Activated CD4-positive, alpha-beta T cell treated with anti-CD3 and anti-CD28 coated beads, Interleukin-2, amount 10 ng/mL, durations not matched to agents 7 days and 5 days (primary cell): Measurements from ENCODE around the gene SUGCT. TPM values are rescaled to one million over a fixed set of nuclear protein-coding genes. Genes with fewer than 3 reads are reported as not detected.

ENCODE experiments used
- CTCF ChIA-PET: fragments of 350-600 bp; sonication (Branson Sonifier 250); formaldehyde crosslinking; loops from one replicate; lab custom pipeline; 2021; ENCODE audit warnings: antibody characterized with exemption; lab: Charles Lee
- POLR2A ChIA-PET: fragments of 350-600 bp; sonication (Branson Sonifier 250); formaldehyde crosslinking; loops from one replicate; lab custom pipeline; 2021; ENCODE audit warnings: antibody characterized with exemption; lab: Charles Lee
- DNase-seq: peaks from one replicate; pipeline ENCODE4 v3.0.0-alpha.2; 2020
- H3K27ac Mint-ChIP-seq: one replicate; pipeline ENCODE4 v1.8.0; 2021; ENCODE audit warnings: mild to moderate bottlenecking, moderate library complexity, mixed read lengths
- H3K27me3 Mint-ChIP-seq: one replicate; pipeline ENCODE4 v1.8.0; 2021; ENCODE audit warnings: mixed read lengths
- H3K36me3 Mint-ChIP-seq: one replicate; pipeline ENCODE4 v1.8.0; 2021; ENCODE audit warnings: low read depth, mixed read lengths
- H3K4me1 Mint-ChIP-seq: one replicate; pipeline ENCODE4 v1.8.0; 2021; ENCODE audit warnings: mixed read lengths
- H3K4me3 Mint-ChIP-seq: one replicate; pipeline ENCODE4 v1.8.0; 2021; ENCODE audit warnings: mild to moderate bottlenecking, moderate library complexity, mixed read lengths
- H3K9me3 Mint-ChIP-seq: one replicate; pipeline ENCODE4 v1.8.0; 2021; ENCODE audit warnings: mixed read lengths
- total RNA-seq, 2 experiments: library from RNA; stranded (reverse); gene quantifications; one replicate each; pipeline ENCODE4 v1.2.3, GENCODE V29; 2021

SUGCT gene
- total RNA-seq, 2 experiments from 2014 or later, result not detected

DNA sequence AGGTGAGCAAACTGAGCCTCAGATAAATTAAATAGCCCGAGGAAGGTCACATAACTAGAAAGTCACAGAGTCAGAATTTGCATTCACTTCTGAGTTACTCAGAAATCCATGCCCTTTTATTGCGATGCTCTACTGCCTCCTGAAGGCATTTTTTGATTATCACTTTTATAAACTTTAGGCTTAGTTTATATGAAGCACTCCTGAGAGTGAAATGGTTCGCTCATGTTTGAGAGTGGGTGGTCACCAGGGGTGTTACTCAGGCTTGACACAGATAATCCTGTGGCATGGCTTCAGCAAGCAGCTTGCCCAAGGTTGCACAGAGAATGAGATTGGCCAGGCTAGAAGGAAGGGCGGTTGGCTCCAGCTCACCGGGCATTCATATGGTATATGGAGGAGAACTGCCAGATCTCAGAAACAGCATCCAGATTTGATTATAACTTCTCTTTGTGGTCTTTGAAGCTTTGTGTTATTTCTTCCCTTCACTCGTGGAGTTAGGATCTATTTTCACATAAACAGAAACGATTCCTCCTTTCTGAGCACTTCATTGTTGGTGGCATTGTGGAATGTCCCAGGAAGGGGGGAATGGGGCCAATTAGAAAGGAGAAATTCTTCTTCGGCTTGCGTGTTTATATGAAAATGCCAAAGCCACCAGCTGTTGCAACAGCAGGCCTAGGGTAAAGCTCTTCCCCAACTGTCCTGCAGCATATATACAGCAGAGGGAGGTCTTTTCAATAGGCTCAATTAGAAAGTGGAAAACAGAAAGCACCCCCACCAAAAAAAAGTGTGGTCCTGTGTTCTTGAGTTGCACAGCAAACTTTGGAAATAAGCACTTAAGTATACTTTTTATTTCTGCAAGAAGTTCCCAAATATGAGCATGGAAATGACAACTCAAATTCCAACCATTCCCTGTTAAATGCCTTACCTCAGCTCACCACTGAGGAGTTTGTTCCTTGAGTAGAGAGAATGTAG is 628.8 kb downstream of the SUGCT start:
- POLR2A ChIA-PET, result no interaction called here
- Mint-ChIP-seq H3K27me3 (no peaks in the 10 kb centered on the region), H3K27ac (no peak overlapping the region), H3K9me3 (no peaks in the 10 kb centered on the region), H3K4me3 (no peak overlapping the region), H3K4me1 (no peaks in the 10 kb centered on the region), H3K36me3 (no peaks in the 10 kb centered on the region)
- CTCF ChIA-PET, result no interaction called here
- DNase-seq, result no peak

DNA sequence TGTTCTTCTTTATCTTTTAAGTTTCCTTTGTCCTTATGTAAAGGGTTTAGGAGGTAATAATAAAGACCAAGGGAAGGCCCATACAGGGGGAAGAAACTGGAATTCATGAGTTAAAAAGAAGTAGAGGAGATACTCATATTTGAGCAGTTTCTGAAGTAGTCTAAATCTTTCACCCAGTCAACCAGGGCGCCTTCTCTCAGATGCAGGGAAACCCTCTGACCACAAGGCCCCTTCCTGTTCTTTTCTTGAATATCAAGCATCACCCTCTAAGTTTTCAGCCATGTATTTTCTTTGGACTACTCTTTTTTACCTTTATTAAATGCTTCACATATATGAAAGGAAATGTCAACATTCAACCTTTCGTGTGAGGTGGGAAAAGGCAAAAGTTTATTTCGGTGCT is 630.8 kb downstream of the SUGCT start:
- H3K9me3 Mint-ChIP-seq, result no peaks in the 10 kb centered on the region
- CTCF ChIA-PET, result no interaction called here
- POLR2A ChIA-PET, result no interaction called here
- no peak overlapping the region for H3K27ac Mint-ChIP-seq
- DNase-seq, result no peak
- H3K27me3 Mint-ChIP-seq, result no peaks in the 10 kb centered on the region
- H3K4me1 Mint-ChIP-seq, result no peaks in the 10 kb centered on the region
- no peaks in the 10 kb centered on the region for H3K36me3 Mint-ChIP-seq
- no peak overlapping the region for H3K4me3 Mint-ChIP-seq

DNA sequence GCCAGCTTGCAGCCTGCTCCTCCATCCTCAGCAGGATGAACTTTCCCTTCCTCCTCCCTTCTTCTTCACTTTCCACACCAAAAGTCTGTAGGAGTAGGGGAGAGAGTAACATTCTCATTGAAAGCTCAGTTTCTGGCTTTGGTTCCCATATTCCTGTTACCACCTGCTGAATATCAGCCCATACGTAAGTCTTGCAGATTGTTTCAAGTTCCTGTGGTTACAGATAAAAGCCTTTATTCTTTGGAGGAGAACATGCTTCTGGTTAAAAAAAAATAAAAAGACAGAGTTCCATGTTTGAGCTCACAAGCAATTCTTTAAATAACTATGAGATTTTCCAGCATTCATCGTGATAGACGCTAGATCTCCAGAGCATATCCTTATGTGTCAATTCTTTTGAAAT is 637.3 kb downstream of the SUGCT start:
- Mint-ChIP-seq H3K4me1 (no peaks in the 10 kb centered on the region), H3K9me3 (no peaks in the 10 kb centered on the region), H3K36me3 (no peaks in the 10 kb centered on the region), H3K27ac (no peak overlapping the region), H3K4me3 (no peak overlapping the region), H3K27me3 (no peaks in the 10 kb centered on the region)
- ChIA-PET POLR2A (no interaction called here), CTCF (no interaction called here)
- no peak for DNase-seq

DNA sequence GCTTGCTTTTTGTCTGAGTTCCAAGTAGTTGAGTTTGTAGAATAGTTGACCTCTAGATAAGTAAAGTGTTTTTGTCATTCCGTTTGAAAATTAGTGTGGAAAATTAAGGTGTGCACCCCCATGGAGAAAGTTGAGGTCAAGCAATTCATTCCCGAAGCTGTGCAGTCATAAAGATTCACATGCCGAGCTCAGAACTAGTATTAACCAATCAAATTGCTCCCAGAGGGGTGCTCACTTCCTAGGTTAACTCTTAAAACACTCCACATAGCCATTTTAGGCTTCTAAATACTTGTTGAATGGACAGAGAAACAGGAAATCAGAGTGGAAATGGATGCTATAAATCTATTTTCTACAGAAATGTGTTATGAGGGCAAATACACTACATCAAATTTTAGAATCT is 638.9 kb downstream of the SUGCT start:
- ChIA-PET CTCF (no interaction called here), POLR2A (no interaction called here)
- Mint-ChIP-seq H3K4me1 (no peaks in the 10 kb centered on the region), H3K36me3 (no peaks in the 10 kb centered on the region), H3K9me3 (no peaks in the 10 kb centered on the region), H3K27ac (no peak overlapping the region), H3K4me3 (no peak overlapping the region), H3K27me3 (no peaks in the 10 kb centered on the region)
- DNase-seq, result no peak

DNA sequence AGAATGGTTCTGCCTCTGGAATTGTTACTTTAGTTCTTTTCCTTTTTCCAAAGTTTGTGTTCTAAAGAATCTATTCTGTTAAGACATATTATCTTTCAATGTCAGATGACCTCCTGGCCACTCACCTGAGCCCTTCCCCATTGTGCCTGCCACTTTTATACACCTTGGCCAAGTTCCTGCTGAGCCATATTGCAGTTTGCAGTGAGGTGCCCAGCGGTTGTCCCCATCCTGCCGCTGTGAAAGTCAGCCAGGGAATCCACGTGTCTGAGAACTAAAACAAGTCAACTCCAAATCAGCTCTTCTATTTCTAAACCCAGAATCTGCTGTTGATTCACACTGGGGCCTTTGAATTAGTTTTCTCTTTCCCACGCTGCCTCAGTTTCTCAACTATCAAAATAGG is 641.1 kb downstream of the SUGCT start:
- no peak for DNase-seq
- Mint-ChIP-seq H3K9me3 (no peaks in the 10 kb centered on the region), H3K4me1 (no peaks in the 10 kb centered on the region), H3K27me3 (no peaks in the 10 kb centered on the region), H3K36me3 (no peaks in the 10 kb centered on the region), H3K27ac (no peak overlapping the region), H3K4me3 (no peak overlapping the region)
- CTCF ChIA-PET, result interaction anchor here (0.6 kb wide), 1 partner anchor 53 kb away, joined by 4 read pairs; no protein-coding TSS in a partner anchor
- POLR2A ChIA-PET, result no interaction called here

DNA sequence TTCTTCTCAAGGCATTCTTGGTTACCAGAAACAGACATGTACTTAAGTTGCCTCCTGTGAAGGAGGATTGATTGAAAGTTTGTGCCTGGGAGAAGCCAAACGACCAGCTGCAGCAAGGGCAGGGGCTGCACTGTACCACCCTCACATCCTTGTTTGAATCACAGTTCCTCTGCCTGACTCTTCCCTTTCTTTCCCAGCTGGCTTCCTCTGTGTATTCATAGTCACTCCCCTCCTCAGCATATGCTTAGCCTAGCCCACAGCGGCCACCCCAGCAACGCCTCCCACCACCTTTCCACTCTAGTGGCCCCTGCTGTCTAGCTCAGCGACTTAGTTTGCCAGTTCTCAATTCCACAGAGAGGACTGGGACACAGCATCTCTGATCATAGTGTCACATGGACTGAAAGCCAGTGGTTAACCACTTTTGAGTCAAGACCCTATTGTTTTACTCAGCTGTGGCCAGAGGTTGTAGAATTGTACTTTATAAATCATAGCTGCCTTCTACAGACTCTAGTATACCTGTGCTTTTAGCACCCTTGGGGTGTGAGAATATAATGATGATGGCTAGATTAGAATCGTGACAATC is 643.0 kb downstream of the SUGCT start:
- ChIA-PET CTCF (no interaction called here), POLR2A (no interaction called here)
- Mint-ChIP-seq H3K4me3 (no peak overlapping the region), H3K4me1 (no peaks in the 10 kb centered on the region), H3K36me3 (no peaks in the 10 kb centered on the region), H3K27me3 (no peaks in the 10 kb centered on the region), H3K27ac (no peak overlapping the region), H3K9me3 (no peaks in the 10 kb centered on the region)
- DNase-seq, result no peak

DNA sequence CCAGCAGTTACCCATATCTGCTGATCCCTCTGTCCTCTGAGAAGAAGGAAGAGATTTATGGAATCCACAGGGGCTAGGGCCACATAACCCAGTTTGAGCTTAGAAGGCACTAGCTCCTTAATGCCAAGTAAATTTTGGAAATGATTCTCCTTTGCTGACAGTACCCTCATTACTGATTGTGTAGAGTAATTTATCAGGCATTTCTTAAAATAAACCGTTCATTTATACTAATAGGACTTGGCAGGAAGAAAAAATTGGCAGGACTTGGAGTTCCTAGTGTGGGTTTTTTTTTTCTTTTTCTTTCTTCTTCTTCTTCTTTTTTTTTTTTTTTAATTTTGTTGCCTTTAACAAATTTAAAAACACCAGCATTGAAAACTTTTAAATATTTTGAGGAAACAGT is 645.7 kb downstream of the SUGCT start:
- Mint-ChIP-seq H3K27ac (no peak overlapping the region), H3K27me3 (no peaks in the 10 kb centered on the region), H3K4me3 (no peak overlapping the region), H3K9me3 (no peaks in the 10 kb centered on the region), H3K4me1 (no peaks in the 10 kb centered on the region), H3K36me3 (no peaks in the 10 kb centered on the region)
- ChIA-PET CTCF (interaction anchor here (0.7 kb wide), 1 partner anchor 17 kb away, joined by 4 read pairs; no protein-coding TSS in a partner anchor), POLR2A (no interaction called here)
- DNase-seq, result no peak

DNA sequence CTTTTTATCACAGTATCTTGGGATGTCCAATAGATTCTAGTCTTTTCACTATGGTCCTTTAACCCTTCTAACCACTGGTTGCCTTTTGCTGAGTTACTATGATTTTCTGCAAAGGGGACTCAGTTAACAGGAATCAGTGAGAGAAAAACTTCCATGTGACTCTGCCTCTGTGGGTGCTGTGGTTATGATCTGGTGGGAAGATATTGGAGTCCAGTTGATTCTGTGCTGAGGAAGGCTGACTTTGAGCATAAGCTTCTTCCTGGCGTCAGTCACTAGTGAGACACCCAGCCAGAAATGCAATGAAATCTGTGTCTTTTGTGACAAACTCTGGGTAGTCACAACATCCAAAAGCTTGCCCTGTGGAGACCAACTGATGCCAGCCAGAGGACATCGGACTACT is 648.0 kb downstream of the SUGCT start:
- no peak overlapping the region for H3K4me3 Mint-ChIP-seq
- no peaks in the 10 kb centered on the region for H3K4me1 Mint-ChIP-seq
- no peak for DNase-seq
- POLR2A ChIA-PET, result no interaction called here
- H3K27me3 Mint-ChIP-seq, result no peaks in the 10 kb centered on the region
- CTCF ChIA-PET, result no interaction called here
- H3K36me3 Mint-ChIP-seq, result no peaks in the 10 kb centered on the region
- no peak overlapping the region for H3K27ac Mint-ChIP-seq
- H3K9me3 Mint-ChIP-seq, result no peaks in the 10 kb centered on the region

DNA sequence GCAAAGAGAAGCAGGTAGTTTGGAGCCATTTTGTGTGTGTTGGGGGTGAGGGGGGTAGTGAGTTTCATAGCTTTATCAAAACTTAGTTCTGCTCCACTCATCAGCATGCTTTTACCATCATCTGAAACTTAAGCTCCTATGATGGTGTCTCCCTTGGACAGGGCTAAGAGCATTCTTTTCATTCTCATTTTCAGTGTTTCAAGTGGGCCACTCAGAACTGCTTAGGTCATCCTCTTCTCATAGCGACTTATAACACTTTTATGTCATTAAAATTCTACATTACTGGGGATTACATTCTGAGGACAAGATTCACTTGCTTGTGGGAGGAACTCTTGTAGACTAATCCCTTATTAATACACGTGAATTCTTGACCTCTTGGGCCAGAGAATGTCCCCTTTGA is 649.4 kb downstream of the SUGCT start:
- H3K27ac Mint-ChIP-seq, result no peak overlapping the region
- no peak overlapping the region for H3K4me3 Mint-ChIP-seq
- ChIA-PET CTCF (no interaction called here), POLR2A (no interaction called here)
- H3K9me3 Mint-ChIP-seq, result no peaks in the 10 kb centered on the region
- H3K4me1 Mint-ChIP-seq, result no peaks in the 10 kb centered on the region
- DNase-seq, result no peak
- H3K36me3 Mint-ChIP-seq, result no peaks in the 10 kb centered on the region
- H3K27me3 Mint-ChIP-seq, result no peaks in the 10 kb centered on the region

DNA sequence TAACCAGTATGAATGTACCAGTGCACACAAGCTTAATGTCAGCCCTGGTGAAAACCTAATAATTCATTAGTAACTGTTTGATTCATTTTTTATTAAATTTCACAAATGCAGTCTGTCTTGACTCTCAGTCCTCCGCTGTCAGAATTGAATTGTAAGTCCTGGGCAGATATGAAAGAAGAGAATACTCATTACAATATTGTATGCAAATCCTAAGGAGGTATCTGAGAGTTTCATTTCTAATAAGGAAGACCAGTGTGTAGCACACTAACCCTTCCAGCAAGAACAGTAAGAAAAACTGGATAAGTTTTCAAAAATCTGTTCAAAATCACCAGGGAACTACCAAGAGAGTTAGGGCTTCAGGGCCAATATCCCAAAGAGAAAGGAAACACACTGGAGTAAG is 652.1 kb downstream of the SUGCT start:
- DNase-seq, result no peak
- H3K36me3 Mint-ChIP-seq, result no peaks in the 10 kb centered on the region
- no peaks in the 10 kb centered on the region for H3K27me3 Mint-ChIP-seq
- H3K4me1 Mint-ChIP-seq, result no peaks in the 10 kb centered on the region
- H3K4me3 Mint-ChIP-seq, result no peak overlapping the region
- CTCF ChIA-PET, result no interaction called here
- POLR2A ChIA-PET, result interaction anchor here (0.7 kb wide), 1 partner anchor 68 kb away, joined by 4 read pairs; no protein-coding TSS in a partner anchor
- no peak overlapping the region for H3K27ac Mint-ChIP-seq
- no peaks in the 10 kb centered on the region for H3K9me3 Mint-ChIP-seq

DNA sequence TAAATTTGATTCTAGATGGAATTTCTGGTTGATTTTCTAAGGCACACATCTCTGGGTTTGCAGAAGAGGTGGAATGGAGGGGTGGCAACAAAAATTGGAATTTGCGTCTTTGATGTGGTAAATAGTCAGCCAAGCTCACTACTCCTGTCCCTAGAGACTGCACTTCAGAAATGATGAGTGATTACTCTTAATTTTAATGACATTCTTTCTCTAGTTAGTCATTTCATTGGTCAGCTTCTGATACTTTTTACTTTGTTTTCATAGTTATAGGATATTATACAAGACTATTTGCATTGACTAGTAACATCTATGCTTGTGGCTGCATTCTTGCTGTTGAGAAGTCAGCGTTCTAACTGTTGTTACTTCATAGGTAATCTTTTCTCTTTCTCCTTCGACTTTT is 658.3 kb downstream of the SUGCT start:
- CTCF ChIA-PET, result no interaction called here
- no peaks in the 10 kb centered on the region for H3K27me3 Mint-ChIP-seq
- no peak overlapping the region for H3K4me3 Mint-ChIP-seq
- no peak overlapping the region for H3K27ac Mint-ChIP-seq
- no peaks in the 10 kb centered on the region for H3K9me3 Mint-ChIP-seq
- DNase-seq, result no peak
- no peaks in the 10 kb centered on the region for H3K4me1 Mint-ChIP-seq
- H3K36me3 Mint-ChIP-seq, result no peaks in the 10 kb centered on the region
- POLR2A ChIA-PET, result no interaction called here

DNA sequence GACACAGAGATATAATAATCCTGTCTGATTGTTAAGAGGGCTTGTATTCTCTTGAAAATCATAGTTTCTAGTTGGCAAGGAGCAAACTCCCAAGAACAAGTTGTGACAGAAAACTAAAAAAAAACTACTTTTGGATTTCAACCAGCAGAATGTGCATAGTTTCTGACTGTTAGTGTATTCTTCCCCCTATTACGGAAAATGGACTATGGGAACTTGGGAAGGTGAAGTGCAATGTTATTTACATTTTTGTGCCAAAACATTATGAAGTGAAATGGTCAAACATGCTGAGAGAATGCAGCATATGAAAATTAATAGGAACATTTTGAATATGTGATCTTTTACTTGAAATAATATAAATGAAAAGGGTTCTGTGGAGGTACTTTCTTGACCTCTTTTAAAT is 660.8 kb downstream of the SUGCT start:
- Mint-ChIP-seq H3K4me1 (no peaks in the 10 kb centered on the region), H3K4me3 (no peak overlapping the region), H3K27me3 (no peaks in the 10 kb centered on the region), H3K9me3 (no peaks in the 10 kb centered on the region), H3K27ac (no peak overlapping the region), H3K36me3 (no peaks in the 10 kb centered on the region)
- no peak for DNase-seq
- CTCF ChIA-PET, result no interaction called here
- POLR2A ChIA-PET, result no interaction called here

DNA sequence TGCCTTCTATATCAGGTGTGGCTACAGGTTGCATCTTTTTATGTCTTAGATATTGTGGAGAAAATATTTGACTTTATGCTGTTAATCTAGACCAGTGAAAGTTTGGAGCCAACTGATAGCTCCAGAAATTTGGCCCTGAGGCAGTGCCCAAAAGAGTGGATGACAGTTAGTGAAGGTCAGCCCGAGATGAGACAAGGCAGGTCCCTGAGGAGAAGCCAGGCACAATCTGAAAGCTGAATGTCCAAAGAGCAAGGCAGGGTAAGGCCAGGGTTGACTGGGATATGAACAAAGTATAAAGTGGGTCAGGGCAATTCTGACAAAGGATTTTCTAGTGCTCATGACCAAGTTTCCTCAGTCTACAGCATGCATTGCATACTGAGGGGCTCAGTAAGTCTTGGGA is 661.9 kb downstream of the SUGCT start:
- ChIA-PET CTCF (no interaction called here), POLR2A (no interaction called here)

More for the DNA sequence above, 661.9 kb downstream of the SUGCT start:
- no peaks in the 10 kb centered on the region for H3K27me3 Mint-ChIP-seq
- no peaks in the 10 kb centered on the region for H3K36me3 Mint-ChIP-seq
- no peak for DNase-seq
- no peak overlapping the region for H3K27ac Mint-ChIP-seq
- H3K9me3 Mint-ChIP-seq, result peaks cover 2% of the 10 kb centered on the region
- H3K4me3 Mint-ChIP-seq, result no peak overlapping the region
- H3K4me1 Mint-ChIP-seq, result no peaks in the 10 kb centered on the region
